GM18858 (cell line): ENCODE data around the gene TBC1D9B.

ENCODE experiments used
- ATAC-seq: cut with Tn5 transposase; IDR thresholded peaks from one replicate; pipeline ENCODE4 v1.9.1; 2021; ENCODE audit not compliant: unreplicated experiment

Gene TBC1D9B

GRCh38 chr5:179822059-179822432 is 85.7 kb downstream of the TBC1D9B start:
- no peak for ATAC-seq

- peak; percentile 29 for ATAC-seq
Observed at GRCh38 chr5:179821298-179822058, 86.2 kb downstream of the TBC1D9B start.

- ATAC-seq: peak; percentile 30
Observed at GRCh38 chr5:179820483-179821297, 87.0 kb downstream of the TBC1D9B start, which contains the start of gene SQSTM1. Gene SQSTM1, plus strand, starts transcription at chr5:179820905. Its CDS starts 32 bp downstream, at chr5:179820937.

- ATAC-seq: no peak
Observed at GRCh38 chr5:179820127-179820482, 87.6 kb downstream of the TBC1D9B start.

- no peak for ATAC-seq
Observed at GRCh38 chr5:179819296-179820126, 88.2 kb downstream of the TBC1D9B start.

- ATAC-seq: peak; percentile 55
Observed at GRCh38 chr5:179818746-179819295, 88.9 kb downstream of the TBC1D9B start.

- no peak for ATAC-seq
Observed at GRCh38 chr5:179817890-179818745, 89.6 kb downstream of the TBC1D9B start.

GRCh38 chr5:179817470-179817840 is 90.2 kb downstream of the TBC1D9B start:
- no peak for ATAC-seq

GRCh38 chr5:179816796-179817469 is 90.8 kb downstream of the TBC1D9B start:
- ATAC-seq: no peak

GRCh38 chr5:179816401-179816795 is 91.3 kb downstream of the TBC1D9B start:
- no peak for ATAC-seq

GRCh38 chr5:179815491-179816249 is 92.0 kb downstream of the TBC1D9B start:
- no peak for ATAC-seq

- ATAC-seq: no peak
Observed at GRCh38 chr5:179814090-179814489, 93.6 kb downstream of the TBC1D9B start.

- ATAC-seq: no peak
Observed at GRCh38 chr5:179812997-179813607, 94.6 kb downstream of the TBC1D9B start.

- no peak for ATAC-seq
Observed at GRCh38 chr5:179812135-179812825, 95.4 kb downstream of the TBC1D9B start.
